Tibial artery (tissue), 4 donors: ENCODE results near the gene MAGEA12.
"Not testable (repeated sequence)": the region's sequence is repeated elsewhere in the genome, so short reads cannot be mapped to it uniquely, and the experiment has no call there.

Source experiments
- DNase-seq, 2 donors: peaks; one replicate each; pipeline ENCODE4 v3.0.0-alpha.2; 2019
- H3K27ac ChIP-seq, 2 donors: fragments of 200-600 bp; sonication (generic) in 1 of 2; 1 replicate in 1 of 2; 2 replicates in 1 of 2; pipeline ENCODE4 v1.5.1; 2018 to 2019; ENCODE audit warnings: mild to moderate bottlenecking in 1 of 2
- H3K27me3 ChIP-seq, 2 donors: fragments of 200-600 bp; sonication (generic) in 1 of 2; one replicate each; pipeline versions ENCODE4 v1.5.1 to v1.6.0; 2016 to 2019
- H3K36me3 ChIP-seq, 3 donors: fragments of 200-600 bp; sonication (generic) in 2 of 3; one replicate each; pipeline ENCODE4 v1.5.1; 2016 to 2019; ENCODE audit warnings: mild to moderate bottlenecking in 2 of 3
- H3K4me1 ChIP-seq, 4 donors: fragments of 200-600 bp; sonication (generic) in 2 of 4; 1 replicate in 3 of 4; 2 replicates in 1 of 4; pipeline ENCODE4 v1.5.1; 2016 to 2019
- H3K4me3 ChIP-seq, 2 donors: fragments of 200-600 bp; sonication (generic) in 1 of 2; 1 replicate in 1 of 2; 2 replicates in 1 of 2; pipeline ENCODE4 v1.5.1; 2018 to 2019; ENCODE audit warnings: mild to moderate bottlenecking in 2 of 2
- H3K9me3 ChIP-seq, 3 donors: fragments of 200-600 bp; sonication (generic) in 1 of 3; one replicate each; pipeline ENCODE4 v1.5.1; 2016 to 2019
- intact Hi-C: fragments of 100-400 bp; cut with DNase I; formaldehyde crosslinking; loops from one replicate; pipeline ENCODE4 v1.15.0; 2023; ENCODE audit warnings: low total_unique reads

MAGEA12 gene

GRCh38 chrX:152769549-152770289, 36.2 kb downstream of the MAGEA12 start, which contains the start of gene MAGEA6:
Gene MAGEA6, minus strand, starts transcription at chrX:152769689. Its CDS starts 2,039 bp downstream, at chrX:152767650.
- intact Hi-C loops, H3K9me3 ChIP-seq: not testable (repeated sequence)

GRCh38 chrX:152787062-152787461, 53.5 kb downstream of the MAGEA12 start:
- H3K36me3 ChIP-seq, H3K4me3 ChIP-seq, H3K27me3 ChIP-seq, H3K27ac ChIP-seq, H3K9me3 ChIP-seq, H3K4me1 ChIP-seq, intact Hi-C loops, DNase-seq: not testable (repeated sequence)

More at GRCh38 chrX:152769549-152770289, 36.2 kb downstream of the MAGEA12 start, which contains the start of gene MAGEA6:
- H3K4me1 ChIP-seq, H3K36me3 ChIP-seq, H3K27ac ChIP-seq, H3K27me3 ChIP-seq, DNase-seq, H3K4me3 ChIP-seq: not testable (repeated sequence)
